NCI-H2029 (cell line): ENCODE data around the gene PMEL.
"Not testable (repeated sequence)": the region's sequence is repeated elsewhere in the genome, so short reads cannot be mapped to it uniquely, and the experiment has no call there.

Source experiments
- DNase-seq: peaks from one replicate; lab custom pipeline; 2025; lab: John Stamatoyannopoulos, UW

Gene PMEL

DNA sequence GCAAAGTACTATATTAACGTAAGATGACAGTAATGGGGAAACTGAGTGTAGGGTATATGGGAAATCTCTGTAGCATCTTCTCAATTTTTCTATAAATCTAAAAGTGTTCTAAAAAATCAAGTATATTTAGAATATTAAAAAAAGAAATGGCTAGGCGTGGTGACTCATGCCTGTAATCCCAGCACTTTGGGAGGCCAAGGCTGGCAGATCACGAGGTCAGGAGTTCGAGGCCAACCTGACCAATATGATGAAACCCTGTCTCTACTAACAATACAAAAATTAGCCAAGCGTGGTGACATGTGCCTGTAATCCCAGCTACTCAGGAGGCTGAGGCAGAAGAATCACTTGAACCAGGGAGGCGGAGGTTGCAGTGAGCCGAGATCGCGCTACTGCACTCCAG lies 42.2 kb downstream of the PMEL start:
- DNase-seq = not testable (repeated sequence)

DNA sequence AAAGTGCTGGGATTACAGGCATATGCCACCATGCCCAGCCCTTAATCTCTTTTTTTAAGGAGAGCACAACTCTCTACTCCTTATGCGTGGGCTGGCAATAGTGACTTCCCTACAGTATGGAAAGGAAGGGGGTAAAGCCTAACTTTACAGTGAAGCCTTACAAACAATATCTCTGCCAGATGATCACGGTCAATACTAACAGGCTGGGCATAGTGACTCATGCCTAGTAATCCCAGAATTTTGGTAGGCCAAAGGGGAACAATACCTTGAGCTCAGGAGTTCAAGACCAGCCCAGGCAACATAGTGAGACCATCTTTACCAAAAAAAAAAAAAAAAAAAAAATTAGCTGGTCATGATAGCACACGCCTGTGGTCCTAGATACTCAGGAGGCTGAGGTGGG lies 43.7 kb downstream of the PMEL start:
- DNase-seq = no peak

DNA sequence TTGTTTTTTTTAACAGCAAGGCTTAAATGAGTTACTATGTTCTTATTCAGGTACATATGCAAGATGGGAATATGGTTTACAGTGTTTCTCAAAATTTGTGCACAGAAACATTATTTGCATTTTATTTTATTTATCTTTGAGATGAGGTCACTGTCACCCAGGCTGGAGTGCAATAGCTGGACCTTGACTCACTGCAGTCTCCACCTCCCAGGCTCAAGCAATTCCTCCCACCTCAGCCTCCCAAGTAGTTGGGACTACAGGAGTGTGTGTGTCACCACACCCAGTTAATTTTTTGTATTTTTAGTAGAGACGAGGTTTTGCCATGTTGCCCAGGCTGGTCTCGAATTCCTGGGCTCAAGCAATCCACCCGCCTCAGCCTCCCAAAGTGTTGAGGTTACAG lies 46.8 kb downstream of the PMEL start:
- DNase-seq = not testable (repeated sequence)

DNA sequence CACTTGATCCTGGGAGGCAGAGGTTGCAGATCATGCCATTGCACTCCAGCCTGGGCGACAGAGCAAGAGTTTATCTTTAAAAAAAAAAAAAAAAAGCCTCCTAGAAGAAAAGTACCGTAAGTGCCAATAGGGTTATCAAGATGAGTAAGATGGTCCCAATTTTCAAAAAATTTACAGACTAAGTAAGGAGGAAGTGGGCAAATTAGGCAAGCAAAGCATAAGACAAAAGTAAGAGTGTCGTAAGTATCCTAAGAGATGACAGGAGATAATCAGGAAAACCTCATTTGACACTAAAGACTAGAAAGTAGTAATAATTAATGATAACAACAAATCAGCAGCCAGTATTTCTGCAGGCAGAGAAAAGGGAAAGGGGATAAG lies 50.4 kb downstream of the PMEL start:
- DNase-seq = no peak

DNA sequence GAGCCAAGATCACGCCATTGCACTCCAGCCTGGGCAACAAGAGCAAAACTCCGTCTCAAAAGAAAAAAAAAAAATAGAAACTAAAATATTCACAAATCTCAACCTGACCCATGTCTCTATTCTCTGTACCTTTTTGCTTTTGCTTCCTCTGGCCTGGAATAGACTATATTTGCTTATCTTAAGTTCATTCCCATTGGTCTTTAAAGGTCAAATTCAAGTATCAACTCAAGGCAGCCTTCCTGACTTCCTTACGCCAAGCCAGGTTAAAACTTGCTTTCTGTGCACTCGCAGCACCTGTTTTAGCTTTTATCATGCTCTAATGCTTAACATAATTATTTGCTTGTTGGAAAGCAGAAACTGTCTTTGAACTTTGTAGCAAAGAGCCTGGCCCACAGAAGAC lies 52.9 kb downstream of the PMEL start:
- no peak for DNase-seq

DNA sequence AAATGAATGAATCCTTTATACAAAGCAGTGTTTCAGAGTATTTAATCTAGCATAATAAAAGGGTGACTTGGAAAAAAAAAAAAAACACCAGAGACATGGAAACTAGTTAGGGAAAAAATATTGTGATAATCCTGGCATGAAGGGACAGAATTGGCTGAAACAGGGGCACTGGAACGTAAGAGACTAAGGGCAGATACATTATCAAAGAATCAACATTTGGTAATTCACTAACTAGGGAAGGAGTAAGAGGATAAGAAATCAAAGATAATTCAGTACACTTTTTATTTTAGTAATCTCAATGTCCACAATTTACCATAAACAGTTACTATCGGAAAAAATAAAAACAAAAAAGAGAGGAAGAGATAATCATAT lies 56.3 kb downstream of the PMEL start:
- no peak for DNase-seq

DNA sequence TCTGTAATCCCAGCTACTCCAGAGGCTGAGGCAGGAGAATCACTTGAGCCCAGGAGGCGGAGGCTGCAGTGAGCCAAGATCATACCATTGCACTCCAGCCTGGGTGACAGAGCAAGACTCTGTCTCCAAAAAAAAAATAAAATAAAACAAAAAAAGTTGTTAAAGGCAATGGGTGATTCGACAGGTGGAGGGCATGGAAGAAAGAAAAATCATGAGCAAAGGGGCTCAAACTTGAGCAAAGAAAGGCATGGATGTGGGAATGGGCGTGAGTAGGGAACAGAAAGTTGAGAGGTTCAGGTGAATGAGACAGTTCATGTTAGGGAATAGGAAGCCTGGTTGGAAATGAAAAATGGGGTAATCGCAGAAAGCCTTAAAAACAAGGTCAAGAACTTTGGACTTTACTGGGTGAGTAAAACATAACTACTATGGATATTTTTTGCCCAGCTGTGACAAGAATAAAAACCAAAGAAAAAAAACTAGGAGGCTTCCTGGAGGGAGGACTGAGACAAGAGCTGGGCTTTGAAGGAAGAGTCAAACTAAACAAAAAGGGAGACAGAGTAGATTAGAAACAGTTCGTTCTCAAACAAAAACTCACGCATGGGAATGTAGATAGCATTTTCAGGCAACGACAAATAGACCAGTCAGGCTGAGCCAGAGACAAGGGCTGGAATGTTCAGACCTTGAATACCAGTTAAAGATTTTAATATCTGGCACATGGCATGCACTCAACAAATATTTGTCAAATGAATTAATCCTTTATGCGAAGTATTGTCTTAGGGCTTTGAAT lies 56.9 kb downstream of the PMEL start:
- no peak for DNase-seq

DNA sequence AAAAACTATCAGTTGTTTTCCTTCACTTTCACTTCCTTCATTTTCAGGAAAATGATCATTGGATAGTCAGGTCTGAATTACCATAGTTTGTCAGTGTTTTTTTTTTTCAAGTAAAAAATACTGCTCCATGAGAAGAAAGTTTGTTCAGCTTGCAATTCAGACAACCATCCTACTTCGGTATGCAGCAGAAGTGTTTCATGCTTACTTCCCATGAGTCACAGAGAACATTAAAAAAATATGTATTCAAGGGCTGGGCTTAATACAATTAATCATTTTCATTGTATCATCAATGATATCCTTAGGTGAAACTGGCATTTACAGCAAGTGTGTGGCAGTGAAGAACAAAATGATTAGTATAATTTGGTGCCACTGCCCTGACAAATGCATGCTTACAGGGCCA lies 59.8 kb downstream of the PMEL start:
- no peak for DNase-seq
